Osteocyte (in vitro differentiated cells): ENCODE measurements around the gene CCDC174. TPM values are rescaled to one million over a fixed set of nuclear protein-coding genes. Genes with fewer than 3 reads are reported as not detected.
A peak's percentile ranks its signal among the peaks of the same experiment; 100 is the strongest.

Experiments used
- DNase-seq: peaks from one replicate; pipeline ENCODE4 v3.0.0; 2021; ENCODE audit warnings: mixed read lengths; ENCODE audit not compliant: unreplicated experiment; ENCODE audit errors: extremely low spot score
- H3K27ac Mint-ChIP-seq: one replicate; pipeline ENCODE4 v1.8.0; 2021; ENCODE audit warnings: mild to moderate bottlenecking, mixed read lengths; ENCODE audit not compliant: unreplicated experiment
- H3K27me3 Mint-ChIP-seq: one replicate; pipeline ENCODE4 v1.8.0; 2021; ENCODE audit warnings: mixed read lengths; ENCODE audit not compliant: unreplicated experiment
- H3K36me3 Mint-ChIP-seq: one replicate; pipeline ENCODE4 v1.8.0; 2021; ENCODE audit warnings: mixed read lengths; ENCODE audit not compliant: unreplicated experiment
- H3K4me1 Mint-ChIP-seq: one replicate; pipeline ENCODE4 v1.8.0; 2021; ENCODE audit warnings: mixed read lengths; ENCODE audit not compliant: unreplicated experiment
- H3K4me3 Mint-ChIP-seq: one replicate; pipeline ENCODE4 v1.8.0; 2021; ENCODE audit warnings: mild to moderate bottlenecking, moderate library complexity, mixed read lengths; ENCODE audit not compliant: unreplicated experiment
- H3K9me3 Mint-ChIP-seq: one replicate; pipeline ENCODE4 v1.8.0; 2021; ENCODE audit warnings: mixed read lengths; ENCODE audit not compliant: unreplicated experiment
- total RNA-seq: library from RNA; stranded (reverse); gene quantifications from 2 replicates; pipeline ENCODE4 v1.2.1, GENCODE V29; 2021
- TF ChIP-seq, protein P1 (sequence below): fragments of 200-600 bp; sonication (generic); IDR thresholded peaks from 2 replicates; pipeline ENCODE4 v1.5.0; 2021; ENCODE audit warnings: antibody characterized with exemption, mild to moderate bottlenecking, moderate library complexity

Gene CCDC174
- total RNA-seq, 1 donor from 2014 or later, result 18.4 TPM

DNA sequence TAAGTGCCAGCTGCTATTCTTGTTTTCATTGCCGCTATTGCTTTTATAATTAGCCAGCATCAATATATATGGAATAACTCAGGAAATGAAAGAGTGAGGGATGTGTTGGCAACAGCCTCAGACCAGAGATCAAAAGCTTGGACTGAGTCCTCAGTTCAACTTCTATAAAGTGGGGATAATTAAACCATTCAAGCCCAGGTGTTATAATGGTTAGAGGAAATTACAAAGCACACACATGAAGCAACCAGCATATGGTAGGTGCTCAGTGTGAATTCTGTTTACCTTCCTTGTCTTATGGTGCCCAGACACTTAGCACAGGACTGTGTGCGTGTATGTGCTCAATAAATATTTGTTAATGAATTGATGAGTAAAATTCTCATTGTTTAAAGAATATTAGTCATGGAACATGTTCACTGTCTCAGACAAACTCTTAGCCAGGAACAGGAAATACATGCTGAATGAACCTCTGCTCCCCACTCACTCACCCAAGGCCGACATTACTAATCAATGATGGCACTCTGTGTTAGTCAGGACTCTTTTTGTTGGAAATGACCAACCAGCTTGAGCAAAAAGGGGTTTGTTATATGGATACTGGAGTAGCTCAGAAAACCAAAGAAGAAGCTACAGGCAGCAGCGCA is 16.7 kb upstream of the CCDC174 start:
- peak; percentile 46 for DNase-seq
- peaks cover 61% of the 10 kb centered on the region for H3K27me3 Mint-ChIP-seq
- no peak overlapping the region for H3K4me3 Mint-ChIP-seq
- no peaks in the 10 kb centered on the region for H3K4me1 Mint-ChIP-seq
- H3K36me3 Mint-ChIP-seq, result no peaks in the 10 kb centered on the region
- TF ChIP-seq, protein P1, sequence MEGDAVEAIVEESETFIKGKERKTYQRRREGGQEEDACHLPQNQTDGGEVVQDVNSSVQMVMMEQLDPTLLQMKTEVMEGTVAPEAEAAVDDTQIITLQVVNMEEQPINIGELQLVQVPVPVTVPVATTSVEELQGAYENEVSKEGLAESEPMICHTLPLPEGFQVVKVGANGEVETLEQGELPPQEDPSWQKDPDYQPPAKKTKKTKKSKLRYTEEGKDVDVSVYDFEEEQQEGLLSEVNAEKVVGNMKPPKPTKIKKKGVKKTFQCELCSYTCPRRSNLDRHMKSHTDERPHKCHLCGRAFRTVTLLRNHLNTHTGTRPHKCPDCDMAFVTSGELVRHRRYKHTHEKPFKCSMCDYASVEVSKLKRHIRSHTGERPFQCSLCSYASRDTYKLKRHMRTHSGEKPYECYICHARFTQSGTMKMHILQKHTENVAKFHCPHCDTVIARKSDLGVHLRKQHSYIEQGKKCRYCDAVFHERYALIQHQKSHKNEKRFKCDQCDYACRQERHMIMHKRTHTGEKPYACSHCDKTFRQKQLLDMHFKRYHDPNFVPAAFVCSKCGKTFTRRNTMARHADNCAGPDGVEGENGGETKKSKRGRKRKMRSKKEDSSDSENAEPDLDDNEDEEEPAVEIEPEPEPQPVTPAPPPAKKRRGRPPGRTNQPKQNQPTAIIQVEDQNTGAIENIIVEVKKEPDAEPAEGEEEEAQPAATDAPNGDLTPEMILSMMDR, result no peak
- H3K9me3 Mint-ChIP-seq, result no peaks in the 10 kb centered on the region
- no peak overlapping the region for H3K27ac Mint-ChIP-seq

DNA sequence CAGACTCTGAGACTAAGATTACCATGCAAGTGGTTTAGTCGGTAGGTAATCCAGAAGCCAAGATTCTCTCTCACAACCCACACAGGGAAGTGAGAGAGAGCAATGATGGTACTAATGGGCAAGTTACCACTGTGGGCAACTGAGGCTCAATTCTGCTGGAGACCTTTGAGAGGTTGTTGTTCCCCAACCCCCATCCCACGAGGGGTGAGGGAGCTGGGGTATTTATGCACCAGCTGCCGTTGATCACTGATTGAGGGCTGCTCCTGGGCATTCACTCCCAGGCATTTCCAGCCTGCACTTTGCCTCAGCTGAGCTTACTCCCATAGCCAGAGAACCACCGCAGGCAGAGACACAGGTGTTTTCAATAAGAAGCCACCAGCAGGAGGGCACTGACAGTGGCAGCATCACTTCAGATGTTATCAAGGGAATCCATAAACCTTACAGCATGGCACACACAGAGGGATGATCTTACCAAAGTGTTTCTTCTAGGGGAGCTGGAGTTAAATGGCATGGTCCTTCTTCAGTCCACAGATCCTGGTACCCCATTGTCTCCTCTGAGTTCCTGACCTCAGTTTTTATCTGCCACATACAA is 15.0 kb upstream of the CCDC174 start:
- no peak overlapping the region for H3K4me3 Mint-ChIP-seq
- no peak overlapping the region for H3K27ac Mint-ChIP-seq
- DNase-seq, result no peak
- H3K27me3 Mint-ChIP-seq, result peaks cover 52% of the 10 kb centered on the region
- H3K36me3 Mint-ChIP-seq, result no peaks in the 10 kb centered on the region
- TF ChIP-seq, protein P1, result no peak
- H3K4me1 Mint-ChIP-seq, result no peaks in the 10 kb centered on the region
- no peaks in the 10 kb centered on the region for H3K9me3 Mint-ChIP-seq

DNA sequence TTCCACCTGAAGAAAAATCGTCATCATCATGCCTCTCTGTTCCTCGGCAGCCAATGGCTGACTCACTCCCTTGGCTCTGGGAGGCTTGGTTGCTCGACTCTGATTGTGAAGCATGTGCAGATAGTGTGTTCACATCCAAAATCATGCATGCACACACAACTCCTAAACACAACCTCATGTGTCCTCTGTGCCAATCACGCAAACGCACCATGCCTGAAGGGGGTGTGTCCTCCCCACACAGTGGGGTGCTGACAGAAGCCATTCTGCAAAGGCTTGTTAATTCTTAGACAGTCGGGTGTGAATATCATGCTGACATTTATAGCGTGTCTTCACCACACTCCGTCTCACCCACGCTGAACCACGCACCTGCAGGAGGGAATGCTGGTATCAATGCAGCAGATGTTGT is 11.4 kb upstream of the CCDC174 start:
- no peaks in the 10 kb centered on the region for H3K4me1 Mint-ChIP-seq
- no peaks in the 10 kb centered on the region for H3K9me3 Mint-ChIP-seq
- H3K27me3 Mint-ChIP-seq, result peaks cover 57% of the 10 kb centered on the region
- no peak for DNase-seq
- H3K27ac Mint-ChIP-seq, result no peak overlapping the region
- H3K36me3 Mint-ChIP-seq, result no peaks in the 10 kb centered on the region
- H3K4me3 Mint-ChIP-seq, result no peak overlapping the region
- TF ChIP-seq, protein P1, result no peak

GRCh38 chr3:14640734-14641133 is 10.8 kb upstream of the CCDC174 start:
- Mint-ChIP-seq H3K4me1 (no peaks in the 10 kb centered on the region), H3K36me3 (no peaks in the 10 kb centered on the region), H3K9me3 (no peaks in the 10 kb centered on the region), H3K27ac (no peak overlapping the region), H3K4me3 (no peak overlapping the region), H3K27me3 (peaks cover 52% of the 10 kb centered on the region)
- TF ChIP-seq, protein P1, result no peak
- DNase-seq, result no peak

DNA sequence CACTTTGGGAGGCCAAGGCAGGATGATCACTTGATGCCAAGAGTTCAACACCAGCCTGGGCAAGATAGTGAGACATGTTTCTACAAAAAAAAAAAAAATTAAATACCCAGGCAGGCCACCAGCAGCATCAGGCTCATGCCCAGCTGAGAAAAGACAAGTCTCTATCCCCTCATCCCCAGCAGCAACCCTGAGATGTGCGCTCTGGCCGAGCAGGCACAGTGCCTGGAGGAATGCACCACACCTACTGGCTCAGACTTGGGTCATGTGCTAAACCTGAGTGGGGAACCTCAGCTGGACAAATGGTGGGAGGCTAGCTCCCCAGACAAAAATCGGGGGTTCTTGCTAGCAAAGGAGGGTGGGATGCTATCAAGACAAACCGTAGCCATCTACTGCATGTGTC is 10.2 kb upstream of the CCDC174 start:
- H3K9me3 Mint-ChIP-seq, result no peaks in the 10 kb centered on the region
- no peak overlapping the region for H3K4me3 Mint-ChIP-seq
- TF ChIP-seq, protein P1, result no peak
- H3K27me3 Mint-ChIP-seq, result peaks cover 48% of the 10 kb centered on the region
- no peak for DNase-seq
- H3K4me1 Mint-ChIP-seq, result no peaks in the 10 kb centered on the region
- no peaks in the 10 kb centered on the region for H3K36me3 Mint-ChIP-seq
- no peak overlapping the region for H3K27ac Mint-ChIP-seq
